ENCODE measurements around the gene SLC16A1. TPM values are rescaled to one million over a fixed set of nuclear protein-coding genes. Genes with fewer than 3 reads are reported as not detected.
A peak's percentile ranks its signal among the peaks of the same experiment; 100 is the strongest.

The SLC16A1 gene
- total and polyA plus RNA-seq, 10 of the 15 experiments (the other 5 are each of a cell fraction or from before 2014, with no cell fraction given) = 39.0 to 106 (median 65.8) TPM

DNA sequence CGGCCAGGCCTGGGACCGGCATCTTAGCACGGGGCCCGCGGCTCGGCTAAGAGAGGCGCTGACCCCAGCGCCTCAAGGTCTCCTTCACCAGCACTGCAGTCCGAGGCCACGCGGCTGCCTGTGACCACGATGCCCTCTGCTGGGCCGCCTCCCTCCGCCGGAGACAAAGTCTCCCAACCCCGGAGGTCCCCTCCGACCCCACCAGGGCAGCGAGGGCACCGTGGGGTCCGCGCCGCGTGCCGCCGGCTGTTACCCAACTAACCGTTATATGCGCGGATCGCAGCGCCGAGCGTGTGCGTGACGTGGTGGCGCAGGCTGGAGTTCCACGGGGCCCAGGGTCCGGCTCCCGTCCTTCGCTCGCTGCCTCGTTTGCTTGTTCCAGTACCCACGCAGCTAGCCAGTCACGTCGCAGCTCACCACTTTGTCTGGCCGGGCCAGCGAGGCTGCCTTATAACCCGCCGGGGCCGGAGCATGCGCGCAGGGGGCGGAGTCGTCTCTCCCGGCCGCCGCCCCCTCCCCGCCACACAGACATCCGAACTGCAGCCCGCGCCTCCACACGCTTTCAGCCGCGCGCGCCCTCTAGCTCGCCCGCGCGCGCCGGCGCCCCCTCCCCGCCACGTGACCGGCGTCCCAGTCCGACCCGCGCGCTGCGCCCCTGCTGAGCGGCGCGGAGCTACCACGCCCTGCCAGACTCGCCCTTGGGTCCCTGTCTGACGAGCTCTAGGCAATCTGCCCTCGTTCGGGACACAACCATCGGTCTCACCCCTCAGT, at the start of gene SLC16A1 (continued):
- TF ChIP-seq MEF2B (IDR thresholded peaks at IDR 0.05; ENCODE audit: partially characterized antibody, poor library complexity, severe bottlenecking) (no peak), POLR2AphosphoS5 (IDR thresholded peaks at IDR 0.05; ENCODE audit: low read length) (peak; percentile 98), SREBF2 (IDR thresholded peaks at IDR 0.05; ENCODE audit: low read length) (no peak), SMARCA5 (IDR thresholded peaks at IDR 0.05) (peak; percentile 68), POU2F2 (IDR thresholded peaks at IDR 0.05; ENCODE audit: borderline replicate concordance, low read depth, low read length) (peak; percentile 83; the same call in 2 of the 3 replicates), RUNX3 (IDR thresholded peaks at IDR 0.05; ENCODE audit: low read length) (peak; percentile 29; the same call in 1 of the 2 replicates), SREBF1 (IDR thresholded peaks at IDR 0.05; ENCODE audit: low read length) (no peak), POLR2AphosphoS2 (IDR thresholded peaks at IDR 0.05; ENCODE audit: low read depth, low read length) (peak; percentile 95), PAX8 (IDR thresholded peaks at IDR 0.05) (no peak), LARP7 (IDR thresholded peaks at IDR 0.05) (peak; percentile 70; the same call in 1 of the 2 replicates), ESRRA (IDR thresholded peaks at IDR 0.05; ENCODE audit: low read length) (no peak), YBX1 (IDR thresholded peaks at IDR 0.05) (no peak), MTA2 (IDR thresholded peaks at IDR 0.05; ENCODE audit: low read depth) (peak; percentile 10; the same call in 1 of the 2 replicates), RB1 (IDR thresholded peaks at IDR 0.05; ENCODE audit: borderline replicate concordance) (peak; percentile 57), DPF2 (IDR thresholded peaks at IDR 0.05) (peak; percentile 62), IKZF2 (IDR thresholded peaks at IDR 0.05) (no peak), EZH2 (IDR thresholded peaks at IDR 0.05; ENCODE audit: borderline replicate concordance, control insufficient read depth, low read depth, low read length) (no peak), GATAD2B (conservative IDR thresholded peaks at IDR 0.05; ENCODE audit: low read depth) (peak; percentile 98), NBN (IDR thresholded peaks at IDR 0.05) (no peak; the same call in 1 of the 2 replicates), RFX5 (IDR thresholded peaks at IDR 0.05; ENCODE audit: low read depth, low read length) (no peak), JUNB (IDR thresholded peaks at IDR 0.05) (no peak)
- TF ChIP-seq, protein P1, sequence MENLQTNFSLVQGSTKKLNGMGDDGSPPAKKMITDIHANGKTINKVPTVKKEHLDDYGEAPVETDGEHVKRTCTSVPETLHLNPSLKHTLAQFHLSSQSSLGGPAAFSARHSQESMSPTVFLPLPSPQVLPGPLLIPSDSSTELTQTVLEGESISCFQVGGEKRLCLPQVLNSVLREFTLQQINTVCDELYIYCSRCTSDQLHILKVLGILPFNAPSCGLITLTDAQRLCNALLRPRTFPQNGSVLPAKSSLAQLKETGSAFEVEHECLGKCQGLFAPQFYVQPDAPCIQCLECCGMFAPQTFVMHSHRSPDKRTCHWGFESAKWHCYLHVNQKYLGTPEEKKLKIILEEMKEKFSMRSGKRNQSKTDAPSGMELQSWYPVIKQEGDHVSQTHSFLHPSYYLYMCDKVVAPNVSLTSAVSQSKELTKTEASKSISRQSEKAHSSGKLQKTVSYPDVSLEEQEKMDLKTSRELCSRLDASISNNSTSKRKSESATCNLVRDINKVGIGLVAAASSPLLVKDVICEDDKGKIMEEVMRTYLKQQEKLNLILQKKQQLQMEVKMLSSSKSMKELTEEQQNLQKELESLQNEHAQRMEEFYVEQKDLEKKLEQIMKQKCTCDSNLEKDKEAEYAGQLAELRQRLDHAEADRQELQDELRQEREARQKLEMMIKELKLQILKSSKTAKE (IDR thresholded peaks at IDR 0.05; ENCODE audit: low read depth, poor library complexity, severe bottlenecking) = no peak
- TF ChIP-seq, protein P2, sequence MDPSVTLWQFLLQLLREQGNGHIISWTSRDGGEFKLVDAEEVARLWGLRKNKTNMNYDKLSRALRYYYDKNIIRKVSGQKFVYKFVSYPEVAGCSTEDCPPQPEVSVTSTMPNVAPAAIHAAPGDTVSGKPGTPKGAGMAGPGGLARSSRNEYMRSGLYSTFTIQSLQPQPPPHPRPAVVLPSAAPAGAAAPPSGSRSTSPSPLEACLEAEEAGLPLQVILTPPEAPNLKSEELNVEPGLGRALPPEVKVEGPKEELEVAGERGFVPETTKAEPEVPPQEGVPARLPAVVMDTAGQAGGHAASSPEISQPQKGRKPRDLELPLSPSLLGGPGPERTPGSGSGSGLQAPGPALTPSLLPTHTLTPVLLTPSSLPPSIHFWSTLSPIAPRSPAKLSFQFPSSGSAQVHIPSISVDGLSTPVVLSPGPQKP (IDR thresholded peaks at IDR 0.05; ENCODE audit: low read depth, low read length) = peak; percentile 54; the same call in 1 of the 2 replicates
- TF ChIP-seq, protein P3, sequence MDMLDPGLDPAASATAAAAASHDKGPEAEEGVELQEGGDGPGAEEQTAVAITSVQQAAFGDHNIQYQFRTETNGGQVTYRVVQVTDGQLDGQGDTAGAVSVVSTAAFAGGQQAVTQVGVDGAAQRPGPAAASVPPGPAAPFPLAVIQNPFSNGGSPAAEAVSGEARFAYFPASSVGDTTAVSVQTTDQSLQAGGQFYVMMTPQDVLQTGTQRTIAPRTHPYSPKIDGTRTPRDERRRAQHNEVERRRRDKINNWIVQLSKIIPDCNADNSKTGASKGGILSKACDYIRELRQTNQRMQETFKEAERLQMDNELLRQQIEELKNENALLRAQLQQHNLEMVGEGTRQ (IDR thresholded peaks at IDR 0.05; ENCODE audit: borderline replicate concordance, low read depth, low read length) = peak; percentile 91
- TF ChIP-seq, protein P4, sequence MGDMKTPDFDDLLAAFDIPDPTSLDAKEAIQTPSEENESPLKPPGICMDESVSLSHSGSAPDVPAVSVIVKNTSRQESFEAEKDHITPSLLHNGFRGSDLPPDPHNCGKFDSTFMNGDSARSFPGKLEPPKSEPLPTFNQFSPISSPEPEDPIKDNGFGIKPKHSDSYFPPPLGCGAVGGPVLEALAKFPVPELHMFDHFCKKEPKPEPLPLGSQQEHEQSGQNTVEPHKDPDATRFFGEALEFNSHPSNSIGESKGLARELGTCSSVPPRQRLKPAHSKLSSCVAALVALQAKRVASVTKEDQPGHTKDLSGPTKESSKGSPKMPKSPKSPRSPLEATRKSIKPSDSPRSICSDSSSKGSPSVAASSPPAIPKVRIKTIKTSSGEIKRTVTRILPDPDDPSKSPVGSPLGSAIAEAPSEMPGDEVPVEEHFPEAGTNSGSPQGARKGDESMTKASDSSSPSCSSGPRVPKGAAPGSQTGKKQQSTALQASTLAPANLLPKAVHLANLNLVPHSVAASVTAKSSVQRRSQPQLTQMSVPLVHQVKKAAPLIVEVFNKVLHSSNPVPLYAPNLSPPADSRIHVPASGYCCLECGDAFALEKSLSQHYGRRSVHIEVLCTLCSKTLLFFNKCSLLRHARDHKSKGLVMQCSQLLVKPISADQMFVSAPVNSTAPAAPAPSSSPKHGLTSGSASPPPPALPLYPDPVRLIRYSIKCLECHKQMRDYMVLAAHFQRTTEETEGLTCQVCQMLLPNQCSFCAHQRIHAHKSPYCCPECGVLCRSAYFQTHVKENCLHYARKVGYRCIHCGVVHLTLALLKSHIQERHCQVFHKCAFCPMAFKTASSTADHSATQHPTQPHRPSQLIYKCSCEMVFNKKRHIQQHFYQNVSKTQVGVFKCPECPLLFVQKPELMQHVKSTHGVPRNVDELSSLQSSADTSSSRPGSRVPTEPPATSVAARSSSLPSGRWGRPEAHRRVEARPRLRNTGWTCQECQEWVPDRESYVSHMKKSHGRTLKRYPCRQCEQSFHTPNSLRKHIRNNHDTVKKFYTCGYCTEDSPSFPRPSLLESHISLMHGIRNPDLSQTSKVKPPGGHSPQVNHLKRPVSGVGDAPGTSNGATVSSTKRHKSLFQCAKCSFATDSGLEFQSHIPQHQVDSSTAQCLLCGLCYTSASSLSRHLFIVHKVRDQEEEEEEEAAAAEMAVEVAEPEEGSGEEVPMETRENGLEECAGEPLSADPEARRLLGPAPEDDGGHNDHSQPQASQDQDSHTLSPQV (IDR thresholded peaks at IDR 0.05) = no peak
